ENCODE results near the gene ALOX12B.

GRCh38 chr17:8109661-8110455 is 22.3 kb upstream of the ALOX12B start:
- TF ChIP-seq CTCF (IDR thresholded peaks at IDR 0.05) (peak in 1 of 3 donors; percentile 64), POLR2A (IDR thresholded peaks at IDR 0.05) (no peak)

Data from lower leg skin (tissue), 3 donors.